ENCODE measurements around the gene SNN. TPM values are rescaled to one million over a fixed set of nuclear protein-coding genes. Genes with fewer than 3 reads are reported as not detected.

SNN gene
- total and polyA plus RNA-seq, 5 donors, result 24.4 to 33.3 (median 25.6) TPM

DNA sequence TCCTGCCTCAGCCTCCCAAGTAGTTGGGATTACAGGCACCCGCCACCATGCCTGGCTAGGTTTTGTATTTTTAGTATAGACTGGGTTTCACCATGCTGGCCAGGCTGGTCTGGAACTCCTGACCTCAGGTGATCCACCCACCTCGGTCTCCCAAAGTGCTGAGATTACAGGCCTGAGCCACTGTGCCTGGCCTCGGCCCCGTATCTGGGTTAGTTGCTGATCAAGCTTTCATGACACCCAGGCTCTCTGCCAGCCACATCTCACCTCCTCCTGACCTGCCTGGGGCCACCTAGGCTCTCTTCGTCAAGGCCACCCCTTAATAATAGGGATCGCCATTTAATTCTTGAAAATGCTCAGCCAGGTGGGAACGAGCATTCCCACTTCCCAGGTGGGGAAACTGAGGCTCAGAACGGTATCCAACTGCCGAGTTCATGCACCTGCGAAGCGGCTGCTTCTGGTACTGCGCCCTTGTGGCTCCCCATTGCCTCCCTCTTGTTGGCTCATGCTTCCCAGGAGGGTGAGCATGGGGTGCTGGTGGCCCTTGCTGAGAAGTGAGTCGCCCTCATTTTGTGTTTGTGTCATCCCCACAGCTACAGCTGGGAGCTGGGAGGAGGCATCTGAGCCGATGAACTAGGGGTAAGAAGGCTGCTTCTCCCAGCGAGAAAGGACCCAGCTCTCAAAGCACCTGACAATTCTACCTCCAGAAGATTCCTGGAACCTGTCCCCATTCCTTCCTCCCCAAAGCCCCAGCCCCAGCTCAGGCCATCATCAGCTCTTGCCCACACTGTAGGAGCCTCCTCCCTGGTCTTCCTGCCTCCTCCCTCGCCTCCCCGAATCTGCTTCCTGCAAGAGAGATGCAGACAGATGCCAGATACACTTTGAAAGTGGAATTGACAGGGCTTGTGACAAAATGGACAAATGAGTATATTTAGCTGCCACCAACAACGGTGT lies 17.3 kb upstream of the SNN start:
- ATAC-seq (no peak), DNase-seq (peak in 1 of 3 donors; percentile 16)
- Histone ChIP-seq H3K4me1 (ENCODE audit: control insufficient read depth, insufficient read depth, low read length) (no peaks in the 10 kb centered on the region), H3K4me3 (ENCODE audit: low read length) (no peak overlapping the region), H3K27me3 (ENCODE audit: control insufficient read depth, insufficient read depth) (no peaks in the 10 kb centered on the region), H3K9me3 (ENCODE audit: control insufficient read depth, low read length) (no peaks in the 10 kb centered on the region), H3K27ac (ENCODE audit: low read length) (no peak overlapping the region)
- WGBS, result 79% methylated on average over 18 of the region's 18 CpGs
- intact Hi-C loops (cut with DNase I), result loop anchor here in 1 of 4 donors (5.0 kb wide), 1 partner anchor 249 kb away; no protein-coding TSS in a partner anchor

DNA sequence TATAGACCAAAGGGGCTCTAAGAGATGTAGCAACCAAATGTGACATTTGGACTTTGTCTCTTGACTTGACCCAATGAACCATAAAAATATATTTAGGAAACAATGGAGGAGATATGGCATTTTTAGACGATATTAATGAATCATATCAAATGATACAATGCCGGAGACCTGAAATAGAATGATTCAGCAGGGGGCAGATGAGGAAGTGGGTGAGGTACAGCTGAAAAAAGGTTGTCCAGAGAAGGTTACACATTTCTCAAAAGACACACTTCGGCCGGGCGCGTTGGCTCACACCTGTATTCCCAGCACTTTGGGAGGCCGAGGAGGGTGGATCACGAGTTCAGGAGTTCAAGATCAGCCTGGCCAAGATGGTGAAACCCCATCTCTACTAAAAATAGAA lies 16.5 kb upstream of the SNN start:
- DNase-seq, result no peak
- Histone ChIP-seq H3K27me3 (ENCODE audit: control insufficient read depth, insufficient read depth) (no peaks in the 10 kb centered on the region), H3K4me3 (ENCODE audit: low read length) (no peak overlapping the region), H3K9me3 (ENCODE audit: control insufficient read depth, low read length) (no peaks in the 10 kb centered on the region), H3K27ac (ENCODE audit: low read length) (no peak overlapping the region), H3K4me1 (ENCODE audit: control insufficient read depth, insufficient read depth, low read length) (no peaks in the 10 kb centered on the region)
- intact Hi-C loops (cut with DNase I), result loop anchor here in 1 of 4 donors (5.0 kb wide), 1 partner anchor 249 kb away; no protein-coding TSS in a partner anchor
- WGBS, result 76% methylated on average over 8 of the region's 8 CpGs
- ATAC-seq, result no peak

DNA sequence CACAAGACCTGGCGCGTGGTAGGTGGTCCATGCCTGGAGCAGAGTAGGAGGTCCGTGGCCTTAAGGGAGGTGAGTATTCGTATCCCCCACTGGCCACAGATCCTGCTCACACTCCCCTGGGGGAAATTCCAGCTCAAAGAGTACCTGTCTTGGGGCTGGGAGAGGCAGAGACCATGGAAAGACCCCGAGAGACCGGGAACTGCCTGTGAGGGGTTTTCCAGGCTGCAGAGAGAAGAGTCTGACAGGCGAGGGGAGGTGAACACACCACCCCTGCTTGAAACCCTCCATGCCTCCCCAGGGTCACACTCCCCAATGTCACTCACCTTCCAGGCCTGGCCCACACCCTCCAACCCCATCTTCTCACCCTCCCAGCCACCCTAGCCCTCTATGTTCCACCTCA lies 12.6 kb upstream of the SNN start:
- Histone ChIP-seq H3K27me3 (ENCODE audit: control insufficient read depth, insufficient read depth) (no peaks in the 10 kb centered on the region), H3K4me3 (ENCODE audit: low read length) (no peak overlapping the region), H3K27ac (ENCODE audit: low read length) (no peak overlapping the region), H3K9me3 (ENCODE audit: control insufficient read depth, low read length) (no peaks in the 10 kb centered on the region), H3K4me1 (ENCODE audit: control insufficient read depth, insufficient read depth, low read length) (no peaks in the 10 kb centered on the region)
- ATAC-seq (no peak), DNase-seq (peak in 1 of 3 donors; percentile 33)
- WGBS, result 91% methylated on average over 7 of the region's 7 CpGs
- intact Hi-C loops (cut with DNase I), result no loop called here

DNA sequence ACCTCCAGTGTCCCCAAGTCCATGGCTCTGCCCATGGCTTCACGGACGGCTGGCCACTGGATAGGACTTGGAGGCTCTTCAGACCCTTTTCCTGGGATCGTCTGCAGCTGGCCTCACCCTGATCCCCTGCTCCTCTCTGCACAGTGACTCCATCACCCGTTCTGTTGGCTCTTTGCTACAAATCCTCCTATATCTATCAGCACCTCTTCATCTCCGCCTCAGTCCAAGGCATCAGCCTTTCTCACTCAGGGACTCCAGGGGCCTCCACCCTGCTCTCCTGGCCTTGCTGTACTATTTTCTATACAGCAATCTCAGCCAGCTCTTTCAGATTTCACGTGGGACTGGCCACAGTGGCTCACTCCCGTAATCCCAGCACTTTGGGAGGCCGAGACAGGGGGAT lies 10.7 kb upstream of the SNN start:
- 73% methylated on average over 8 of the region's 8 CpGs for WGBS
- no peaks in the 10 kb centered on the region for H3K9me3 ChIP-seq (ENCODE audit: control insufficient read depth, low read length)
- no peaks in the 10 kb centered on the region for H3K27me3 ChIP-seq (ENCODE audit: control insufficient read depth, insufficient read depth)
- H3K27ac ChIP-seq (ENCODE audit: low read length), result no peak overlapping the region
- H3K4me1 ChIP-seq (ENCODE audit: control insufficient read depth, insufficient read depth, low read length), result no peaks in the 10 kb centered on the region
- intact Hi-C loops (cut with DNase I), result no loop called here
- ATAC-seq (no peak), DNase-seq (no peak)
- no peak overlapping the region for H3K4me3 ChIP-seq (ENCODE audit: low read length)

DNA sequence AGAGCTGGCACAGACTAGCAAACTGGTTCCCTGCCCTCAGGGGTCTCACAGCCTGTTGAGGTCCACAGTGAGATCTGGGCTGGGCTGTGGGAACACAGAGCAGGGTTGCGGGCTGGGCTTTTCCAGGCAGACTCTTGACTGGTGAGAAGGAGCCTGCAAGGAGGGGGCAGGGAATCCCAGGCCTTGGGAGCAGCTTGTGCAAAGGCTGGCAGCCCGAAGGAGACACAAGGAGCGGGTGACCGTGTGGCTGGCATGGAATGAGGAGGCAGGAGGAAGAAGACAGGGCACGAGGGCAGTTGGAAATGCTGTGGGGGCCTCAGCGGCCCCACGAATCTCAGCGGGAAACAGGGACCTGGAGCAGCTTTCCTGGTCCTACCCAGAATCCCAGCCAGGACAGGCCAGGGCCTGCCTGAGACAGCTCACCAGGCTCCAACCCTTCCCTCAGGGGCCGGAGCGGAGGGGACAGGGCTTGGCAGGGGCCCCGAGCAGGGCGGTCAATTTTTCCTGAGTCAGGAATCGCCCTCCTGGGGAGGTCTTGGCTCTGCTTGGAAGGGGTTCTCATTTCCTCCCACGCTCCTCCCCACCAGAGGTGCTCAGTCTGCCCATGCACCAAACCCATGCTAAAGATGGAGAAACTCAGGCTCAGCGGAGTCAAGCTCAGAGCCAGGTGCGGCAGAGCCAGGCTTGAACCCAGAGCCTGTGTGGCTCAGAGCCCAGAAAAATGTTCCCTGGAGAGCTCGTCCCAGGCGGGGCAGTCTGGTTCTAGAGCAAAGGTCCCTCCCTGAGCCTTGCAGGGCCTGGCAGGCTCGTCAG lies 9.2 kb upstream of the SNN start:
- DNase-seq, result peak in 1 of 3 donors; percentile 64
- Histone ChIP-seq H3K4me1 (ENCODE audit: control insufficient read depth, insufficient read depth, low read length) (no peaks in the 10 kb centered on the region), H3K4me3 (ENCODE audit: low read length) (no peak overlapping the region), H3K27ac (ENCODE audit: low read length) (no peak overlapping the region), H3K9me3 (ENCODE audit: control insufficient read depth, low read length) (no peaks in the 10 kb centered on the region), H3K27me3 (ENCODE audit: control insufficient read depth, insufficient read depth) (no peaks in the 10 kb centered on the region)
- peak; percentile 35 to 64 for ATAC-seq
- intact Hi-C loops (cut with DNase I), result no loop called here
- WGBS, result 64% methylated on average over 19 of the region's 19 CpGs

DNA sequence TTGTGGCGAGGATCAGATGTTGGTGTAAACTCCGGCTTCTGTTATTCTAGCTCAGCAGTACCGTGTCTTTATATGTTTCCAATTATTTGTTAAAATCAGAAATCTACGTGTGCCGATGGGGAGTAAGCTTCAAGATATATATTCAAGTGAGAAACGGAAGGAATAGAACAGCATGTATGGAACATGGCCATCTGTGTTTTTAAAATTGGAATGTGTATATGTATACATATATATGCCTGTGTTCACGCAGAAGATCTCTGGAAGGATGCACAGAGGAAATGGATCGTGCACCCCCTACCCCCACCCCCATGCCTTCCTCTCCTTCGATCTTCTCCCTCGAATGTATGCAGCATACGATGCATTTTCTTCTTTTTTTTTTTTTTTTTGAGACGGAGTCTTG lies 7.7 kb upstream of the SNN start:
- Histone ChIP-seq H3K4me3 (ENCODE audit: low read length) (no peak overlapping the region), H3K4me1 (ENCODE audit: control insufficient read depth, insufficient read depth, low read length) (no peaks in the 10 kb centered on the region), H3K27ac (ENCODE audit: low read length) (no peak overlapping the region), H3K27me3 (ENCODE audit: control insufficient read depth, insufficient read depth) (no peaks in the 10 kb centered on the region), H3K9me3 (ENCODE audit: control insufficient read depth, low read length) (no peaks in the 10 kb centered on the region)
- DNase-seq (no peak), ATAC-seq (no peak)
- intact Hi-C loops (cut with DNase I), result no loop called here
- 84% methylated on average over 12 of the region's 12 CpGs for WGBS

DNA sequence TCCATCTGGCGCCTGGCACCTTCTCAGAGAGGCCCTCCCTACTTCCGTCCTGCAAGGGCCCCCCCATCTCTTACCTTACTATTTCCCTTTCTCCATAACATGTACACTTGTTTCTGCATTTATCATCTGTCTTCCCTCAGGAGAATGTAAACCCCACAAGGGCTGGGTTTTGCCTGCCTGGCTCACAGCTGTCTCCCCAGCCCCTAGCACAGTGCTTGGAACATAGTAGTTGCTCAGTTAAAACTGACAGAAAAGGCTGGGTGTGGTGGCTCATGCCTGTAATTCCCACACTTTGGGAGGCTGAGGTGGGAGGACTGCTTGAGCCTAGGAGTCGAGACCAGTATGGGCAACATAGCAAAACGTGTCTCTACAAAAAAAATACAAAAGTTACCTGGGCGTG lies 5.7 kb upstream of the SNN start:
- no peak overlapping the region for H3K4me3 ChIP-seq (ENCODE audit: low read length)
- intact Hi-C loops (cut with DNase I), result no loop called here
- no peak for ATAC-seq
- 93% methylated on average over 5 of the region's 5 CpGs for WGBS
- H3K27me3 ChIP-seq (ENCODE audit: control insufficient read depth, insufficient read depth), result no peaks in the 10 kb centered on the region
- H3K4me1 ChIP-seq (ENCODE audit: control insufficient read depth, insufficient read depth, low read length), result no peaks in the 10 kb centered on the region
- DNase-seq, result no peak
- no peak overlapping the region for H3K27ac ChIP-seq (ENCODE audit: low read length)
- no peaks in the 10 kb centered on the region for H3K9me3 ChIP-seq (ENCODE audit: control insufficient read depth, low read length)

DNA sequence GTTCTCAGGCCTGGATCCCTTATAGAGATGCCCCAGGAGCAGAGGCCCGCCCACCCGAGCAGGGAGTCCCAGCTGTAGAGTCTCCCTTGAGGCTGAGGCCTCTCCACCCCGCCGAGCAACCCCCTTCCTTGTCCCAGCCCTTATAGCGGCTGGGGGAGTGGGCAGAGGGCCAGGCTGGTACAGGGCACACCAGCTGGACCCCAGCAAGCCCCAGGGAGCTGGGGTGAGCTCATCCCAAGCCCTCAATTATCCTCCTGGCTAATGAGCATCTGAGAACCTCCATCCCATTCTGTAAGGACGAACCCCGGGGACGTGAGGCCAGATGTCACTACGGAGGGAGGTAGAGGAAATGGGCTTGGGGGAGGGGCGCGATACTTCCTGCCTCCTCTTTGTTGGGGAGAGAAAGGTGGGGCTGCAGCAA lies 3.2 kb upstream of the SNN start:
- Histone ChIP-seq H3K9me3 (ENCODE audit: control insufficient read depth, low read length) (no peaks in the 10 kb centered on the region), H3K4me3 (ENCODE audit: low read length) (no peak overlapping the region), H3K27ac (ENCODE audit: low read length) (no peak overlapping the region), H3K27me3 (ENCODE audit: control insufficient read depth, insufficient read depth) (no peaks in the 10 kb centered on the region), H3K4me1 (ENCODE audit: control insufficient read depth, insufficient read depth, low read length) (no peaks in the 10 kb centered on the region)
- DNase-seq (peak in 2 of 3 donors; percentile 56 to 62), ATAC-seq (no peak)
- 40% methylated on average over 11 of the region's 11 CpGs for WGBS
- intact Hi-C loops (cut with DNase I), result no loop called here

DNA sequence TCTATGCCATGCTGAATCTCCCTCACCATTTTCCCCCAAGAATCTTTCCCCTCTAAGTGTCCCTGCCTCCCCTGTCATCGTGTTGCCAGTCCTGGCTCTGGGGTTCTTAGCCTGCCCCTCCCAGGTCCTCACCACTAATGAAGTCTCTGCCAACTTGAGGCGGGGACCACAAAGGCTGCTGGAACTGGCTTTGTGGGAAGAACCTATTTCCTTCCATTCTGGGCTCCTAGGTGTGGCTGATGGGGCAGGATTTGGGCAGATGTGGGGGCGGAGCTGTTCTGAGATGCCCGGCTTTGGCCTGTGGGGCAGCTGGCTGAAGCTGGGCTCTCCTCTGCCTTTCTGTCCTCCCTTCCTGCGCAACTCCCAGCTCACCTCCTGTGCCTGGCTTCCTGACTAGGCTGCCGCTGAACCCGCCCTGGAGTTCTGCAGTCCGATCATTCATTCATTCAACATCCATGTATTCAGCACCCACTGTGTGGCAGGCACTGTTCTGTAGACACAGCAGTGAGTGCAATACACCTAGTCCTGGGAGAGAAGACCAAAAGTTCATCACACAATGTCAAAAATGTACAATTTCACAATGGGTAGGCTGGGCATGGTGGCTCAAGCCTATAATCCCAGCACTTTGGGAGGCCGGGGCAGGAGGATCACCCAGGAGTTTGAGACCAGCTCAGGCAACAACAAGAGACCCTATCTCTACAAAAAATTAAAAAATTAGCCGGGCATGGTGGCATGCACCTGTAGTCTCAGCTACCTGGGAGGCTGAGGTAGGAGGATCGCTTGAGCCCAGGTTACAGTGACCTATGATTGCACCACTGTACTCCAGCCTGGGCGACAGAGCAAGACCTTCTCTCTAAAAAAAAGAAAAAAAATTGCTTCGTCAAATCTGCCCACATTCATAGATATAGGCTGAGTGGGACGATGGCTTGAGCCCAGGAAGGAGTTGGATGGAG lies 1.9 kb upstream of the SNN start:
- H3K27me3 ChIP-seq (ENCODE audit: control insufficient read depth, insufficient read depth), result no peaks in the 10 kb centered on the region

DNA sequence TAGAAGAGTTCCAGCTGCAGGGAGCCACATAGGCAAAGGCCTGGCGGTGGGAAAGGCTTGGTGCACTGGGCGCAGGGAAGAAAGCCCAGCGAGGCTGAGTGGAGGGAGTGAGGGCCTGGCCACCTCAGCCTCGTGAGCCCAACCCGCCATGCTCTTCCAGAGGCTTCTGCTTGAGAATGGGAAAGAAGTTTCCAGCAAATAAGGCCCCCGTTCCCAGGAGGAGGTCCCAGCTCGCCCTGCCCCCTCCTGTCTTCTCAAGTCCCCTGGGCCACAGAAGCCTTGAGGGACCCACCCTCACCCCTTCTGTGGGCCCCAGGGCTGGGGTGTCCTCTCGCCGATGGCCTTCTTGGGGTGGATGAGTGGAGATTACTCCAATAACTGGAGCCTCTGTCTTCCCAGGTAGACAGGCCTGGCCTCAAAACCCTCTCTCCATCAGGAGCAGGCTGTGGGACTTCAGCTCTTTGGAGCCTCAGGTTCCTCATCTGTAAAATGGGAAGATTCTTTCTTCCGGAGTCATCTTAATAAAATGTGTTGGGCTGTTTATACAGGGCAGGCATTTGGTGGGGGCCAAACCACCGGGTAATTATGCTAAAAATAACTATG lies 933 bp upstream of the SNN start:
- intact Hi-C loops (cut with DNase I), result no loop called here
- H3K9me3 ChIP-seq (ENCODE audit: control insufficient read depth, low read length), result no peaks in the 10 kb centered on the region
- H3K27ac ChIP-seq (ENCODE audit: low read length), result no peak overlapping the region
- WGBS, result 87% methylated on average over 11 of the region's 11 CpGs
- peaks cover 4% of the 10 kb centered on the region for H3K4me1 ChIP-seq (ENCODE audit: control insufficient read depth, insufficient read depth, low read length)
- ATAC-seq (no peak), DNase-seq (peak in 2 of 3 donors; percentile 42 to 62)
- H3K27me3 ChIP-seq (ENCODE audit: control insufficient read depth, insufficient read depth), result no peaks in the 10 kb centered on the region
- H3K4me3 ChIP-seq (ENCODE audit: low read length), result no peak overlapping the region

More for the DNA sequence above, 1.9 kb upstream of the SNN start:
- Histone ChIP-seq H3K4me3 (ENCODE audit: low read length) (no peak overlapping the region), H3K4me1 (ENCODE audit: control insufficient read depth, insufficient read depth, low read length) (peaks cover 3% of the 10 kb centered on the region), H3K27ac (ENCODE audit: low read length) (no peak overlapping the region), H3K9me3 (ENCODE audit: control insufficient read depth, low read length) (no peaks in the 10 kb centered on the region)
- ATAC-seq (no peak), DNase-seq (peak in 2 of 3 donors; percentile 39 to 48)
- intact Hi-C loops (cut with DNase I), result no loop called here
- WGBS, result 79% methylated on average over 14 of the region's 14 CpGs

Data from right cardiac atrium (tissue), 5 donors.